Endodermal cell (in vitro differentiated cells): ENCODE results near the gene CHD9. TPM values are rescaled to one million over a fixed set of nuclear protein-coding genes. Genes with fewer than 3 reads are reported as not detected.
"Not testable (repeated sequence)": the region's sequence is repeated elsewhere in the genome, so short reads cannot be mapped to it uniquely, and the experiment has no call there.

Experiments
- DNase-seq: peaks from one replicate; pipeline ENCODE4 v3.0.0-alpha.2; 2017
- H3K27ac ChIP-seq: 2 replicates; pipeline ENCODE4 v1.5.1; 2013; ENCODE audit warnings: mild to moderate bottlenecking, low read depth, low read length, moderate library complexity
- H3K27me3 ChIP-seq: 2 replicates; pipeline ENCODE4 v1.6.1; 2013; ENCODE audit warnings: mild to moderate bottlenecking, low read length, moderate library complexity; ENCODE audit not compliant: insufficient read depth, control insufficient read depth, poor library complexity, severe bottlenecking
- H3K36me3 ChIP-seq: 2 replicates; pipeline ENCODE4 v1.7.0; 2013; ENCODE audit warnings: mild to moderate bottlenecking, low read length, moderate library complexity; ENCODE audit not compliant: control insufficient read depth, insufficient read depth
- H3K4me1 ChIP-seq: one replicate; pipeline ENCODE4 v1.7.0; 2013; ENCODE audit warnings: low read length; ENCODE audit not compliant: control insufficient read depth, insufficient read depth
- H3K4me3 ChIP-seq: 2 replicates; pipeline ENCODE4 v1.5.1; 2013; ENCODE audit warnings: mild to moderate bottlenecking, low read length, moderate library complexity
- H3K9ac ChIP-seq: 2 replicates; pipeline ENCODE4 v1.6.1; 2013; ENCODE audit warnings: mild to moderate bottlenecking, low read length, moderate library complexity; ENCODE audit not compliant: poor library complexity, severe bottlenecking; ENCODE audit errors: extremely low read depth
- H3K9me3 ChIP-seq: 2 replicates; pipeline ENCODE4 v1.6.1; 2013; ENCODE audit warnings: mild to moderate bottlenecking, low read length, moderate library complexity; ENCODE audit not compliant: control insufficient read depth
- H3K27ac Mint-ChIP-seq: 2 replicates; pipeline ENCODE4 v1.8.0; 2020; ENCODE audit warnings: mixed read lengths
- H3K27me3 Mint-ChIP-seq: 2 replicates; pipeline ENCODE4 v1.8.0; 2021; ENCODE audit warnings: mild to moderate bottlenecking, mixed read lengths; ENCODE audit not compliant: insufficient read depth
- H3K36me3 Mint-ChIP-seq: 2 replicates; pipeline ENCODE4 v1.8.0; 2020; ENCODE audit warnings: low read depth, mixed read lengths
- H3K4me1 Mint-ChIP-seq: 2 replicates; pipeline ENCODE4 v1.8.0; 2020; ENCODE audit warnings: mixed read lengths
- H3K4me3 Mint-ChIP-seq: 2 replicates; pipeline ENCODE4 v1.8.0; 2020; ENCODE audit warnings: mild to moderate bottlenecking, moderate library complexity, mixed read lengths
- H3K9me3 Mint-ChIP-seq: 2 replicates; pipeline ENCODE4 v1.8.0; 2020; ENCODE audit warnings: mild to moderate bottlenecking, mixed read lengths
- WGBS, 2 experiments: methylation state at CpG; one replicate each; pipeline versions ENCODE4 v1.1.5 to v1.1.7; 2013; ENCODE audit warnings: missing lambda C conversion rate in 2 of 2, mixed read lengths in 1 of 2; ENCODE audit not compliant: insufficient coverage in 1 of 2, insufficient read length in 1 of 2; 5-methylcytosine and 5-hydroxymethylcytosine counted together
- total RNA-seq, 2 donors: library from RNA; stranded (reverse); fragmentation: NEBNext Ultra II Directional in 1 of 2; extraction: Animal tissue kit (Norgen Biotek cat#: 25700) in 1 of 2; gene quantifications; 2 replicates in 1 of 2; 3 replicates in 1 of 2; pipeline ENCODE4 v1.2.1, GENCODE V29; 2021
- TF ChIP-seq, protein P1 (sequence below): fragments of 200-600 bp; sonication (generic); conservative IDR thresholded peaks from 2 replicates; pipeline ENCODE4 v1.5.0; 2021; ENCODE audit warnings: antibody characterized with exemption, mild to moderate bottlenecking

The CHD9 gene
- total RNA-seq, 2 donors from 2014 or later: 36.8 to 40.5 TPM

DNA sequence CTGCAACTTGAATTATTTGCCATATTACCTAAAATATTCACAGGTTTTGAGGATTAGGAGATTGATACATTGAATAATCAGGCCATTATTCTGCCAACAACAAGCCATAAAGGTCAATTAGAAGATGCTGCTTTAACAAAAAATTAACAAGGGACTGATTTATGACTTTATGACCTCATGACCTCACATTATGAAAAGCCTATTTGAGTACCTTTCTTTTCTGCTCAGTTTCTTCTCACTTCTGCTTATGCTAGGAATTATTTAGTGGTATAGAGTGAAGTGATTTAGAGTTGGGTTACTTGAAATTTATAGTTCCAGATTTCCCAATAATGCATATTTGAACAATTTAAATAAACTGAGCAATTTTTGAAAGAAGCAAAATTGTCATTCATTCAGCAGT, 121.6 kb downstream of the CHD9 start:
- no peaks in the 10 kb centered on the region for H3K9me3 Mint-ChIP-seq
- Histone ChIP-seq H3K9ac (no peak overlapping the region), H3K36me3 (peaks cover 12% of the 10 kb centered on the region), H3K27ac (no peak overlapping the region), H3K4me1 (no peaks in the 10 kb centered on the region), H3K27me3 (no peaks in the 10 kb centered on the region), H3K9me3 (no peaks in the 10 kb centered on the region), H3K4me3 (no peak overlapping the region)
- H3K27ac Mint-ChIP-seq: no peak overlapping the region
- no peaks in the 10 kb centered on the region for H3K27me3 Mint-ChIP-seq
- no peaks in the 10 kb centered on the region for H3K4me1 Mint-ChIP-seq
- H3K4me3 Mint-ChIP-seq: no peak overlapping the region
- H3K36me3 Mint-ChIP-seq: peaks cover 7% of the 10 kb centered on the region
- no peak for DNase-seq
- TF ChIP-seq, protein P1, sequence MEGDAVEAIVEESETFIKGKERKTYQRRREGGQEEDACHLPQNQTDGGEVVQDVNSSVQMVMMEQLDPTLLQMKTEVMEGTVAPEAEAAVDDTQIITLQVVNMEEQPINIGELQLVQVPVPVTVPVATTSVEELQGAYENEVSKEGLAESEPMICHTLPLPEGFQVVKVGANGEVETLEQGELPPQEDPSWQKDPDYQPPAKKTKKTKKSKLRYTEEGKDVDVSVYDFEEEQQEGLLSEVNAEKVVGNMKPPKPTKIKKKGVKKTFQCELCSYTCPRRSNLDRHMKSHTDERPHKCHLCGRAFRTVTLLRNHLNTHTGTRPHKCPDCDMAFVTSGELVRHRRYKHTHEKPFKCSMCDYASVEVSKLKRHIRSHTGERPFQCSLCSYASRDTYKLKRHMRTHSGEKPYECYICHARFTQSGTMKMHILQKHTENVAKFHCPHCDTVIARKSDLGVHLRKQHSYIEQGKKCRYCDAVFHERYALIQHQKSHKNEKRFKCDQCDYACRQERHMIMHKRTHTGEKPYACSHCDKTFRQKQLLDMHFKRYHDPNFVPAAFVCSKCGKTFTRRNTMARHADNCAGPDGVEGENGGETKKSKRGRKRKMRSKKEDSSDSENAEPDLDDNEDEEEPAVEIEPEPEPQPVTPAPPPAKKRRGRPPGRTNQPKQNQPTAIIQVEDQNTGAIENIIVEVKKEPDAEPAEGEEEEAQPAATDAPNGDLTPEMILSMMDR: no peak

GRCh38 chr16:53183442-53183841, 128.7 kb downstream of the CHD9 start:
- H3K9me3 Mint-ChIP-seq: peaks cover 49% of the 10 kb centered on the region
- H3K27ac Mint-ChIP-seq: no peak overlapping the region
- WGBS, 2 experiments: 94 to 95% methylated on average over 3 of the region's 4 CpGs
- Histone ChIP-seq H3K27me3 (no peaks in the 10 kb centered on the region), H3K4me1 (no peaks in the 10 kb centered on the region), H3K4me3 (no peak overlapping the region), H3K9ac (no peak overlapping the region), H3K36me3 (peaks cover 14% of the 10 kb centered on the region), H3K9me3 (peaks cover 29% of the 10 kb centered on the region), H3K27ac (no peak overlapping the region)
- H3K36me3 Mint-ChIP-seq: peaks cover 39% of the 10 kb centered on the region
- TF ChIP-seq, protein P1: no peak
- no peak for DNase-seq
- H3K27me3 Mint-ChIP-seq: no peaks in the 10 kb centered on the region
- H3K4me3 Mint-ChIP-seq: no peak overlapping the region
- H3K4me1 Mint-ChIP-seq: no peaks in the 10 kb centered on the region

DNA sequence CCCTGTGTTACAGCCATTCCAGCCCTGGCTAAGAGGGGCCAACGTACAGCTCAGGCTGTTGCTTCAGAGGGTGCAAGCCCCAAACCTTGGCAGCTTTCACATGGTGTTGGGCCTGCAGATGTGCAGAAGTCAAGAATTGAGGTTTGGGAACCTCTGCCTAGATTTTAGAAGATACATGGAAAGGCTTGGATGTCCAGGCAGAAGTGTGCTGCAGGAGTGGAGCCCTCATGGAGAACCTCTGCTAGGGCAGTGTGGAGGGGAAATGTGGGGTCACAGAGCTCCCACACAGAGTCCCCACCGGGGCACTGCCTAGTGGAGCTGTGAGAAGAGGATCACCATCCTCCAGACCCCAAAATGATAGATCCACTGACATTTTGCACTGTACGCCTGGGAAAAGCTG, 130.9 kb downstream of the CHD9 start:
- not testable (repeated sequence) for H3K27me3 ChIP-seq, H3K27me3 Mint-ChIP-seq, H3K27ac ChIP-seq, H3K4me1 Mint-ChIP-seq, H3K27ac Mint-ChIP-seq, H3K4me3 ChIP-seq, DNase-seq, H3K9ac ChIP-seq, H3K4me1 ChIP-seq, H3K4me3 Mint-ChIP-seq
- Histone ChIP-seq H3K9me3 (peaks cover 29% of the 10 kb centered on the region), H3K36me3 (peaks cover 14% of the 10 kb centered on the region)
- H3K36me3 Mint-ChIP-seq: peaks cover 39% of the 10 kb centered on the region
- WGBS, 2 experiments: 88 to 100% methylated on average over 1 to 3 of the region's 3 CpGs
- H3K9me3 Mint-ChIP-seq: peaks cover 49% of the 10 kb centered on the region

GRCh38 chr16:53187775-53188174, 133.0 kb downstream of the CHD9 start:
- 89% methylated on average over 1 of the region's 1 CpG; no CpG with 5 or more reads in 1 of the 2 experiments for WGBS, 2 experiments
- no peak overlapping the region for H3K27ac ChIP-seq
- no peaks in the 10 kb centered on the region for H3K27me3 ChIP-seq
- H3K4me3 Mint-ChIP-seq: no peak overlapping the region
- H3K4me1 ChIP-seq: no peaks in the 10 kb centered on the region
- peaks cover 46% of the 10 kb centered on the region for H3K9me3 Mint-ChIP-seq
- H3K36me3 Mint-ChIP-seq: peaks cover 39% of the 10 kb centered on the region
- TF ChIP-seq, protein P1: no peak
- peaks cover 29% of the 10 kb centered on the region for H3K9me3 ChIP-seq
- no peaks in the 10 kb centered on the region for H3K4me1 Mint-ChIP-seq
- no peak overlapping the region for H3K4me3 ChIP-seq
- H3K27me3 Mint-ChIP-seq: no peaks in the 10 kb centered on the region
- DNase-seq: no peak
- H3K9ac ChIP-seq: no peak overlapping the region
- H3K36me3 ChIP-seq: peaks cover 14% of the 10 kb centered on the region
- no peak overlapping the region for H3K27ac Mint-ChIP-seq
